NCI-H82 (cell line): ENCODE data around the gene SPATA9.
"Not testable (repeated sequence)": the region's sequence is repeated elsewhere in the genome, so short reads cannot be mapped to it uniquely, and the experiment has no call there.

Experiments
- DNase-seq: peaks from one replicate; lab custom pipeline; 2025; lab: John Stamatoyannopoulos, UW

The SPATA9 gene

GRCh38 chr5:95717439-95717838 is 34.6 kb upstream of the SPATA9 start:
- no peak for DNase-seq

GRCh38 chr5:95715799-95716461 is 33.1 kb upstream of the SPATA9 start:
- DNase-seq, result no peak

DNA sequence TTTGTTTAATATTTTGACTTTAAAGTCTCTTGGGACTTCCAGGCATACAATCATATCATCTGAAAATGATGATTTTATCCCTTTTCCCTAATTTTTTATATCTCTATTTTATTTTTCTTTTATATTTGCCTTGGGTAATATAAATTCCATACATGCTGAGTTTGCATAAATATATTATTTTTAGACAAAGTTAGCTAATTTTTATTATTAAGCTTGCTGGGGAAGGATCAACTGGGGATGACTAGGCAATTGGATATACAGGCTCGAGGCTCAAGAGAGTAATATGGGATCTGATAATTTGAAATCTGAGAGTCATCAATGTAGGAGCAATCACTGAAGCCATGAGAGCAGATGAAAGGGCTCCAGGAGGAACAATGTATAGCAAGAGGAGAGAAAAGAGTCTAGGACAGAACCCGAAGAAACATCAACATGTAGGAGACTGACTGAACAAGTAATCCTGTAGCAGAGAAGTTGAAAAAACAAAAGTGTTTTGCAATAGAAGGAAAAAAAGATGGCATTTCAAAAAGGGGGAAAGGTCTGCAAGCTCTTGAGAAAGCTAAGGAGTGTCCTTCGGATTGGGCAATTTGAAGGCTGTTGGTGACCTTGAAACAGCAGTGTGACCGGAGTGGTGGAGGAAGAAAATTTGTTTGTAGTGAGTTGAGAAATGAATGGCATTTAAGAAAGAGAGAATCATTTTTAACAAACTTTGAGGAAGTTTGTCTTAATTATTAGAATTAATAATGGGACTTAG is 31.3 kb upstream of the SPATA9 start:
- DNase-seq, result no peak

- not testable (repeated sequence) for DNase-seq
Observed at GRCh38 chr5:95713246-95713645, 30.5 kb upstream of the SPATA9 start.

GRCh38 chr5:95712347-95712958 is 29.7 kb upstream of the SPATA9 start:
- DNase-seq, result no peak

DNA sequence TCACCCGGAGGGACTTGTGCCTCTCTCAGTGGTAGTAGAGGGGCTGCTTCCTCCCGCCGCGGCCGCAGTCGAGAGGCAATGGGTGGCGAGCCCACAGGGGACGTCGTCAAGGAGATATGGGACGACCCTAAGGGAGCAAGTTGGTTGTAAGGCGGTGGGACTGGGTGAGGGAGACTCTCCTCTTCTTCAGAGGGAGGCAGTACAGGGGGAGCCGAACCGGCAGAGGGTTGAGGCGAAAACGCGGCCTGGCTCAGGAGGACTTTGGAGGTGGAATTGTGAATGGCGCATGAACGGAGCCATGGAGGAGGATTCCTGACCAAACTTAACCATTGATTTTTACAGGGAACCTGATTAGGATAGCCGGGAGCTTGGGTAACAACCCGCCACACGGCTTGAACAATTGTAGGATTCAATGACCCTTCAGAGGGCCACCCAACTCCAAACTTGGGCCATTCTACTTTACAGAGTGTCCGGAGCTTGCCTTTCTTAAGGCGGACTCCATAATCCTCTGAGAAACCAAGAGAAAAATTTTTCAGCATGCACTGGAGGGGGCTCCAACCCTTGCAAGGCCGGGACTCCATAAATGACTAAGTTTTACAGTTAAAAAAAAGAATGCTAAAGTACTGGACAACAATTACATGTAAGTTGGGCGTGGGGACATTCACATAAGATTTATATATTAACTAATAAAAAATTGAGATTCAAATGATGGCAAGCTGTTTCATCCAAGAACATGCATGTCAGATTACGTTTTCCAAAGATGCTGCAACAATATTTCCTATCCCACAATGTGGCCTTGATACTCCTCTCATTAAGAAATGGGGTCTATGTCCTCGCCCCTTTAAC is 28.9 kb upstream of the SPATA9 start:
- no peak for DNase-seq

DNA sequence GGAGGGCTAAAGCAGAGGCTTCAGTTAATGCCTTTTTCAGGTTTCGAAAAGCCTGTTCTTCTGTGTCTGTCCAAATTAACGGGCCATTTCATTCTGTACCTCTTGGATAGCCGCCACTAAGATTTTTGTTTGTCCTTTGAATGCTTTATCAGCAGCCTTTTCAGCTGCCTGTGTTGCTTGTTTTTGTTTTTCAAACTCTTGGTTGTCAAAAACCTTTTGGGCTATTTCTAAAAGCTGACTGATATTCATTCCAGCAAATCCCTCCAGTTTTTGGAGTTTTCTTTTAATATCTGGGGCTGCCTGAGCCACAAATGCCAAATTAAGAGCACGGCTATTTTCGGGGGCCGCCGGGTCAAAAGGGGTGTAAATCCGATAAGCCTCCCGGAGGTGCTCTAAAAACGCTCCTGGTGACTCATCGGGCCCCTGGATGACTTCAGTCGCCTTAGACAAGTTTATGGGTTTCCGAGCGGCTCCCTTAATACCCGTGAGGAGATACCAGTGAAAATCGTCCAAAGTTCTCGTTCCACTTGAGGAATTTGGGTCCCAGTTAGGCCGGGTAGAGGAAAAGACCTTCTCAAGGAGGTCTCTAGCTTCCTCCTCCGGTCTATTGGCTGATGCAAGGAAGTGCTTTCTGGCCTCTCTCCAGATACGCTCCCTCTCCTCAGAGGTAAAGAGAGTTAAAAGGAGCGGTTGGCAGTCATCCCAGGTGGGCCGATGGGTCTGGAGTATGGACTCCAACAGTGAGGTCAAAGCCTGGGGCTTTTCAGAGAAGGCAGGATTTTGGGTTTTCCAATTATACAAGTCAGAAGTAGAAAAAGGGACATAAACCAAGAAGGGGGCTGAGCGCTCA is 28.1 kb upstream of the SPATA9 start:
- not testable (repeated sequence) for DNase-seq

- no peak for DNase-seq
Observed at GRCh38 chr5:95709967-95710650, 27.3 kb upstream of the SPATA9 start.

GRCh38 chr5:95708876-95709275 is 26.1 kb upstream of the SPATA9 start:
- DNase-seq, result no peak

DNA sequence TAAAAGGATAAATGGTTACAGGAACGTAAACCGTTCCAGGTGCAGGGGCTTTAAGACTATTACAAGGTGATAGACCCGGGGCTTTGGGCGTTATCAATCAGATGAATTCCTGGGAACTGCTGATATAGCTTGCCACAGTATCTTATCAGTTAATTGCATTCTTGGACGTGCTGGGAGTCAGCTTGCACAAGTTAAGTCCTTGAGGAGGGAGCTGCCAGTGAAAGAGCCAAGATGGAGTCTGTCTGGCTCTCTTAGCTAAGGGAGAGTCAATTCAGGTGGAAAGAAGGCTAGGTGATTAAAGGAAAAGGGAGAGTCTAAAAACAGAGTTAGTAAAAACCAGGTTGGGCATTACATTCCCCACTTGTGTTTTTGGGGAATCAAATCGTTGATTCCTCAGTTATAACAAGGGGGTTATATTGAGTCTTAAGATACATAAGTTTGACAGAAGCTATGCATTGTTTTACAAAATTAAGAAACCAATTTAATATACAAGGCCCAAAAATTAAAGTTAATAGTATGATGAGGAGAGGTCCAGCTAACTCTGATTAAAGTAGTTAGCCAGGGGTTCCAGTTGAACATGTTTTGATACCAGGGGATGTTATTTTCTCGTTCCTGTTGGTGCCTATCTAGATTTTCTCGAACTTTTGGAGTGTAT is 24.9 kb upstream of the SPATA9 start:
- peak; percentile 11 for DNase-seq

DNA sequence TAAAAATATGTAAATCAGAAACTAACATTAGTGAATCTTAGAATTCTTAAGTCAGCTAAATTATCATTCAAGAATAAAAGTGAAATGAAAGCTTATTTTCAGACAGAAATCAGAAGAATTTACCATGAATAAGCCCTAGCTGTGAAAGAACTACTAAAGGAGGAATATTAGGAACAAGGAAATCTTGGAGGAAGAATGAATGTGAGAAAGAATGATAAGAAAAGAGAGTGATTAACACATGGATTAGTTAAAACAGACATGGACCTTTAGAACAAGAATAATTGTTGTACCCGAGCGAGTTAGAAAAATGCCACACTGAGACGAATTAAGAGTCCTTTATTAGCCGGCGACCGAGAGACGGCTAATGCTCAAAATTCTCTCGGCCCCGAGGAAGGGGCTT is 24.3 kb upstream of the SPATA9 start:
- DNase-seq, result no peak

DNA sequence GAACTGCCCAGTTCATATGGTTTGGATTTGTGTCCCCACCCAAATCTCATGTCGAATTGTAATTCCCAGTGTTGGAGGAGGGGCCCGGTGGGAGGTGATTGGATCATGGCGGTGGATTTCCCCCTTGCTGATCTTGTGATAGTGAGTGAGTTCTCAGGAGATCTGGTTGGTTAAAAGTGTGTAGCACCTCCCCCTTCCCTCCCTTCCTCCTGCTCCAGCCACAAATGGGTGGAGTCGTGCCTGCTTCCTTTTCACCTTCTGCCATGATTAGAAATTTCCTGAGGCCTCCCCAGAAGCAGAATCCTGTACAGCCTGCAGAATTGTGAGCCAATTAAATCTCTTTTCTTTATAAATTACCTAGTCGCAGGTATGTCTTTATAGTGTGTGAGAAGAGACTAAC is 23.4 kb upstream of the SPATA9 start:
- DNase-seq, result not testable (repeated sequence)

GRCh38 chr5:95704150-95704549 is 21.4 kb upstream of the SPATA9 start:
- DNase-seq, result peak; percentile 33

- no peak for DNase-seq
Observed at GRCh38 chr5:95701074-95701473, 18.3 kb upstream of the SPATA9 start.

DNA sequence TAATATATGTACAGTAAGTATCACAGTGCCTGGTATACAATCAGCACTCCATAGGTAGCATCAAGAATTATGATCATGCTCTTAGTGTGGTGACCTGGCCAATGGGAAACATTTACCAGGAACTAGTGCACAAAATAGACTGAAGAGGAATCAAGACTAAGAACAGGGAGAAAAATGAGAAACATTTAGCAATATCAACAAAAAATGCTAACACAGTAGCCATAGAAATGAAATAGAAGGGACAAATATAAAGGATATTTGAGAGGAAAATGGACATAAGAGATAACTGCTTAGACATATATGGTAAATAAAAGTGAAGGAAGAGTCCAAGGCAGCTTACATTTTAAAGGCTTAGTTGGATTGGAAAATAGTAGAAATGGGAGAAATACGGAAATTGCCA is 16.5 kb upstream of the SPATA9 start:
- DNase-seq, result no peak

DNA sequence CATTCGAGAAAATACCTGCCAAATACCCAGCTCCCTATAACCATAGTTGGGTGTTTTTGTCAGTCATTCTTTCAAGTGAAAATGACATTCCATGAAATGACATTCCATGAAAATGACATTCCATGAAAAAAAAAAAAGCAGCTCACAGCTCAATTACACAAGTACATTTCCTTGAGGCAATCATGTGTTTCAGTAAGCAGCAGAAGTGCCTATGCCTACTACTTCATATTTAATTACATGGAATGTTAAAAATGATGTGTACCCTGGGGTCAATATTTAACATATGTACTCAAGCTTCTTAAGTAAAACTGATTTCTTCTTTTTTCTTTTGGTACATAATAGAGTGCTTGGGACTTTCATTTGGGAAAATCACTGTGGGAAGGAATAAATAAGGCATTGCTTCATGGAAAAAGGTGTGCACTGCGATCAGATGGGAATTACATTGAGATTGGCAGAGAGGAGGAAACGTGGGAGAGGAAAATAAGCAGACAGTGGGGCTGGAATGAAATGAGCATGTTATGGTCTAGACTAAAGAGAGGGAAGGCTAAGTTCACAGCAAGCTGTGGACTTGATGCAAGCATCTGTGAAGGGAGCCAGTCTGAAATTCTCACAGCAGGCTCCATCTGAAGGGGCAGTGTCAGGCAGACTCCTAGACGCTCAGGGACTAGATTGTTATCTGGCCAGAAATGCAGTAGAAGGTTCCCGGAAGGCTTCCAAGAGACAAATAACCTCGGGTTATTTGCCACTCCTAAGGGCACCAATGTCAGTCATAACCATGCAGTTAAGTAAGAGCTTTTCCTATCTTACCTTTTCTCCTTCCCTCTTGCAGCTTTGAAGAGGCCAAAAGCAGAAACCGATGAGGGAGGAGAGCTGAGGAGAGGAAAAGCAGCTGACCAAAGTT is 15.2 kb upstream of the SPATA9 start:
- no peak for DNase-seq

GRCh38 chr5:95690333-95690732 is 7.5 kb upstream of the SPATA9 start:
- DNase-seq, result no peak

DNA sequence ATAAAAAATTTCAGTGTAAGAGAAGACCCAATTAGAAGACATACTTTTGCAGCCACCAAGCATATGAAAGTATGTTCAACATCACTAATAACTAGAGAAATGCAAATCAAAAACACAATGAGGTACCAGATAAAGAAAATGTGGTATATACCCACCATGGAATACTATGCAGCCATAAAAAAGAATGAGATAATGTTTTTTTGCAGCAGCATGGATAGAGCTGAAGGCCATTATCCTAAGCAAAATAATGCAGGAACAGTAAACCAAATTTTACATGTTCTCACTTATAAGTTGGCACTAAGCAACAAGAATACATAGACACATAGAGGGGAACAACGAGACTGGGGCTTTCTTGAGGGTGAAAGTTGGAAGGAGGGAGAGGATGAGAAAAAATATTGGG is 6.9 kb upstream of the SPATA9 start:
- DNase-seq, result no peak

GRCh38 chr5:95686651-95687050 is 3.9 kb upstream of the SPATA9 start:
- no peak for DNase-seq
